Activated T-helper 17 cell treated with anti-CD3 and anti-CD28 coated beads, Interleukin-2, amount 50 U/mL, for 72 hours (primary cell): ENCODE measurements around the gene DNAI1. TPM values are rescaled to one million over a fixed set of nuclear protein-coding genes. Genes with fewer than 3 reads are reported as not detected.

Experiments
- ATAC-seq: fragments of 150-1000 bp; cut with Tn5 transposase; replicated peaks from 2 replicates; pipeline ENCODE4 v1.10.0; 2021; ENCODE audit warnings: mild to moderate bottlenecking, moderate library complexity
- H3K27ac Mint-ChIP-seq: one replicate; pipeline ENCODE4 v1.8.0; 2022; ENCODE audit warnings: mixed read lengths
- H3K27me3 Mint-ChIP-seq: one replicate; pipeline ENCODE4 v1.8.0; 2022; ENCODE audit warnings: mixed read lengths
- H3K36me3 Mint-ChIP-seq: one replicate; pipeline ENCODE4 v1.8.0; 2022; ENCODE audit warnings: low read depth, mild to moderate bottlenecking, mixed read lengths
- H3K4me1 Mint-ChIP-seq: one replicate; pipeline ENCODE4 v1.8.0; 2022; ENCODE audit warnings: mixed read lengths
- H3K4me3 Mint-ChIP-seq: one replicate; pipeline ENCODE4 v1.8.0; 2022; ENCODE audit warnings: mild to moderate bottlenecking, mixed read lengths
- H3K9me3 Mint-ChIP-seq: one replicate; pipeline ENCODE4 v1.8.0; 2022; ENCODE audit warnings: mixed read lengths
- total RNA-seq, 2 donors: library from RNA; stranded (reverse); gene quantifications; one replicate each; pipeline ENCODE4 v1.2.3, GENCODE V29; 2022

The DNAI1 gene
- total RNA-seq, 2 donors from 2014 or later = not detected

GRCh38 chr9:34506623-34507022 is 48.0 kb downstream of the DNAI1 start:
- no peak overlapping the region for H3K27ac Mint-ChIP-seq
- no peak overlapping the region for H3K4me3 Mint-ChIP-seq
- no peak for ATAC-seq
- H3K27me3 Mint-ChIP-seq = peaks cover 4% of the 10 kb centered on the region
- H3K9me3 Mint-ChIP-seq = no peaks in the 10 kb centered on the region
- H3K36me3 Mint-ChIP-seq = no peaks in the 10 kb centered on the region
- H3K4me1 Mint-ChIP-seq = no peaks in the 10 kb centered on the region

- no peaks in the 10 kb centered on the region for H3K36me3 Mint-ChIP-seq
- no peaks in the 10 kb centered on the region for H3K9me3 Mint-ChIP-seq
- peaks cover 4% of the 10 kb centered on the region for H3K27me3 Mint-ChIP-seq
- ATAC-seq = no peak
- no peak overlapping the region for H3K4me3 Mint-ChIP-seq
- H3K4me1 Mint-ChIP-seq = no peaks in the 10 kb centered on the region
- no peak overlapping the region for H3K27ac Mint-ChIP-seq
These were observed 49.0 kb downstream of the DNAI1 start for GRCh38 chr9:34507556-34507955.

GRCh38 chr9:34507966-34508365 is 49.4 kb downstream of the DNAI1 start:
- Mint-ChIP-seq H3K27me3 (peaks cover 4% of the 10 kb centered on the region), H3K27ac (no peak overlapping the region), H3K4me1 (no peaks in the 10 kb centered on the region), H3K4me3 (no peak overlapping the region), H3K9me3 (no peaks in the 10 kb centered on the region), H3K36me3 (no peaks in the 10 kb centered on the region)
- no peak for ATAC-seq

- no peak overlapping the region for H3K27ac Mint-ChIP-seq
- H3K27me3 Mint-ChIP-seq = peaks cover 4% of the 10 kb centered on the region
- H3K4me3 Mint-ChIP-seq = no peak overlapping the region
- H3K9me3 Mint-ChIP-seq = no peaks in the 10 kb centered on the region
- H3K4me1 Mint-ChIP-seq = no peaks in the 10 kb centered on the region
- H3K36me3 Mint-ChIP-seq = no peaks in the 10 kb centered on the region
- ATAC-seq = no peak
These were observed 49.9 kb downstream of the DNAI1 start for GRCh38 chr9:34508463-34508862.

- Mint-ChIP-seq H3K4me1 (no peaks in the 10 kb centered on the region), H3K4me3 (no peak overlapping the region), H3K9me3 (no peaks in the 10 kb centered on the region), H3K27me3 (peaks cover 4% of the 10 kb centered on the region), H3K27ac (no peak overlapping the region), H3K36me3 (no peaks in the 10 kb centered on the region)
- peak; percentile 56 for ATAC-seq
These were observed 50.3 kb downstream of the DNAI1 start for GRCh38 chr9:34508951-34509350.

GRCh38 chr9:34510497-34511468 is 52.2 kb downstream of the DNAI1 start:
- no peak for ATAC-seq
- no peaks in the 10 kb centered on the region for H3K27me3 Mint-ChIP-seq
- no peaks in the 10 kb centered on the region for H3K4me1 Mint-ChIP-seq
- no peaks in the 10 kb centered on the region for H3K36me3 Mint-ChIP-seq
- H3K9me3 Mint-ChIP-seq = no peaks in the 10 kb centered on the region
- no peak overlapping the region for H3K4me3 Mint-ChIP-seq
- H3K27ac Mint-ChIP-seq = no peak overlapping the region

- no peaks in the 10 kb centered on the region for H3K9me3 Mint-ChIP-seq
- ATAC-seq = no peak
- no peak overlapping the region for H3K4me3 Mint-ChIP-seq
- H3K27me3 Mint-ChIP-seq = peaks cover 4% of the 10 kb centered on the region
- H3K36me3 Mint-ChIP-seq = no peaks in the 10 kb centered on the region
- H3K27ac Mint-ChIP-seq = no peak overlapping the region
- no peaks in the 10 kb centered on the region for H3K4me1 Mint-ChIP-seq
These were observed 53.8 kb downstream of the DNAI1 start for GRCh38 chr9:34512131-34513078.

GRCh38 chr9:34513567-34514214 is 55.1 kb downstream of the DNAI1 start:
- no peaks in the 10 kb centered on the region for H3K36me3 Mint-ChIP-seq
- no peak overlapping the region for H3K4me3 Mint-ChIP-seq
- no peak overlapping the region for H3K27ac Mint-ChIP-seq
- no peak for ATAC-seq
- no peaks in the 10 kb centered on the region for H3K9me3 Mint-ChIP-seq
- H3K4me1 Mint-ChIP-seq = no peaks in the 10 kb centered on the region
- peaks cover 4% of the 10 kb centered on the region for H3K27me3 Mint-ChIP-seq

- no peak for ATAC-seq
- H3K27ac Mint-ChIP-seq = no peak overlapping the region
- H3K4me1 Mint-ChIP-seq = no peaks in the 10 kb centered on the region
- H3K4me3 Mint-ChIP-seq = no peak overlapping the region
- H3K36me3 Mint-ChIP-seq = no peaks in the 10 kb centered on the region
- no peaks in the 10 kb centered on the region for H3K9me3 Mint-ChIP-seq
- peaks cover 4% of the 10 kb centered on the region for H3K27me3 Mint-ChIP-seq
These were observed 55.8 kb downstream of the DNAI1 start for GRCh38 chr9:34514401-34514800.

- Mint-ChIP-seq H3K36me3 (no peaks in the 10 kb centered on the region), H3K9me3 (no peaks in the 10 kb centered on the region)
- ATAC-seq = no peak
These were observed 56.2 kb downstream of the DNAI1 start for GRCh38 chr9:34514816-34515215.

GRCh38 chr9:34515959-34516358 is 57.4 kb downstream of the DNAI1 start:
- H3K27me3 Mint-ChIP-seq = peaks cover 4% of the 10 kb centered on the region
- ATAC-seq = no peak
- H3K9me3 Mint-ChIP-seq = no peaks in the 10 kb centered on the region
- H3K36me3 Mint-ChIP-seq = no peaks in the 10 kb centered on the region
- H3K4me3 Mint-ChIP-seq = no peak overlapping the region
- no peaks in the 10 kb centered on the region for H3K4me1 Mint-ChIP-seq
- no peak overlapping the region for H3K27ac Mint-ChIP-seq

More at GRCh38 chr9:34514816-34515215, 56.2 kb downstream of the DNAI1 start:
- Mint-ChIP-seq H3K27me3 (peaks cover 4% of the 10 kb centered on the region), H3K4me1 (no peaks in the 10 kb centered on the region), H3K27ac (no peak overlapping the region), H3K4me3 (no peak overlapping the region)

- H3K4me1 Mint-ChIP-seq = peaks cover under 1% of the 10 kb centered on the region
- H3K9me3 Mint-ChIP-seq = no peaks in the 10 kb centered on the region
- H3K4me3 Mint-ChIP-seq = no peak overlapping the region
- H3K27ac Mint-ChIP-seq = no peak overlapping the region
- no peaks in the 10 kb centered on the region for H3K36me3 Mint-ChIP-seq
- no peak for ATAC-seq
- peaks cover 4% of the 10 kb centered on the region for H3K27me3 Mint-ChIP-seq
These were observed 58.6 kb downstream of the DNAI1 start for GRCh38 chr9:34517185-34517584.

- peaks cover 7% of the 10 kb centered on the region for H3K27me3 Mint-ChIP-seq
- peaks cover 5% of the 10 kb centered on the region for H3K4me1 Mint-ChIP-seq
- no peak overlapping the region for H3K4me3 Mint-ChIP-seq
- no peak for ATAC-seq
- no peaks in the 10 kb centered on the region for H3K9me3 Mint-ChIP-seq
- no peak overlapping the region for H3K27ac Mint-ChIP-seq
- H3K36me3 Mint-ChIP-seq = no peaks in the 10 kb centered on the region
These were observed 59.6 kb downstream of the DNAI1 start for GRCh38 chr9:34518110-34518616.

- Mint-ChIP-seq H3K36me3 (no peaks in the 10 kb centered on the region), H3K4me1 (peaks cover 5% of the 10 kb centered on the region), H3K27me3 (peaks cover 7% of the 10 kb centered on the region), H3K27ac (no peak overlapping the region), H3K9me3 (no peaks in the 10 kb centered on the region), H3K4me3 (no peak overlapping the region)
- no peak for ATAC-seq
These were observed 60.3 kb downstream of the DNAI1 start for GRCh38 chr9:34518896-34519295.
